Caco-2 (cell line): ENCODE measurements around the gene LY86. TPM values are rescaled to one million over a fixed set of nuclear protein-coding genes. Genes with fewer than 3 reads are reported as not detected.

ENCODE experiments used
- BruUV-seq: library from RNA; stranded (reverse); fragments of 400-500 nt; replicated peaks from 2 replicates; lab custom pipeline; 2021; lab: Mats Ljungman, UMichigan
- CTCF ChIA-PET: fragments of 300-600 bp; sonication (Branson Sonifier 250); formaldehyde crosslinking; loops from one replicate; lab custom pipeline; 2022; ENCODE audit warnings: antibody characterized with exemption; lab: Charles Lee
- POLR2A ChIA-PET: fragments of 300-600 bp; sonication (Branson Sonifier 250); formaldehyde crosslinking; loops from one replicate; lab custom pipeline; 2022; ENCODE audit warnings: antibody characterized with exemption; lab: Charles Lee
- DNase-seq, 2 experiments: peaks; one replicate each; pipeline versions ENCODE4 v3.0.0 to v3.0.0-alpha.2; 2020 to 2022
- H3K27me3 ChIP-seq: replicated peaks from 2 replicates; pipeline ENCODE4 v1.6.0; 2011; ENCODE audit warnings: low read length; ENCODE audit not compliant: control insufficient read depth, insufficient read depth
- H3K36me3 ChIP-seq: 2 replicates; pipeline ENCODE4 v1.5.1; 2011; ENCODE audit warnings: low read length; ENCODE audit not compliant: control insufficient read depth, insufficient read depth
- H3K4me1 ChIP-seq: fragments of 250-450 bp; sonication (Bioruptor Pico); 2 replicates; pipeline ENCODE4 v1.5.1; 2020; ENCODE audit warnings: mild to moderate bottlenecking
- H3K4me3 ChIP-seq: 2 replicates; pipeline ENCODE4 v1.5.1; 2011; ENCODE audit warnings: low read depth, mild to moderate bottlenecking, control low read depth, low read length
- H3K9me3 ChIP-seq: fragments of 250-450 bp; sonication (Bioruptor Pico); 2 replicates; pipeline ENCODE4 v1.5.1; 2020; ENCODE audit warnings: mild to moderate bottlenecking, moderate library complexity
- H3K27ac Mint-ChIP-seq: one replicate; pipeline ENCODE4 v1.8.0; 2022; ENCODE audit warnings: mixed read lengths; ENCODE audit not compliant: unreplicated experiment
- H3K27me3 Mint-ChIP-seq: one replicate; pipeline ENCODE4 v1.8.0; 2022; ENCODE audit warnings: mixed read lengths; ENCODE audit not compliant: insufficient read depth, unreplicated experiment
- H3K36me3 Mint-ChIP-seq: one replicate; pipeline ENCODE4 v1.8.0; 2022; ENCODE audit warnings: mild to moderate bottlenecking, mixed read lengths; ENCODE audit not compliant: insufficient read depth, unreplicated experiment
- H3K4me1 Mint-ChIP-seq: one replicate; pipeline ENCODE4 v1.8.0; 2022; ENCODE audit warnings: low read depth, mixed read lengths; ENCODE audit not compliant: unreplicated experiment
- H3K4me3 Mint-ChIP-seq: one replicate; pipeline ENCODE4 v1.8.0; 2022; ENCODE audit warnings: mild to moderate bottlenecking, moderate library complexity, mixed read lengths; ENCODE audit not compliant: unreplicated experiment
- H3K9me3 Mint-ChIP-seq: one replicate; pipeline ENCODE4 v1.8.0; 2022; ENCODE audit warnings: mixed read lengths; ENCODE audit not compliant: unreplicated experiment
- intact Hi-C: fragments of 100-400 bp; cut with micrococcal nuclease; formaldehyde crosslinking; loops from one replicate; pipeline ENCODE4 v1.10.0; 2022; ENCODE audit not compliant: unreplicated experiment
- total RNA-seq: library from RNA; stranded (reverse); gene quantifications from 2 replicates; pipeline ENCODE4 v1.2.3, GENCODE V29; 2022
- TF ChIP-seq, protein P1 (sequence below), 2 experiments: fragments of 200-600 bp in 1 of 2; IDR thresholded peaks; 1 replicate in 1 of 2; 2 replicates in 1 of 2; pipeline versions ENCODE4 v1.5.1 to v1.8.0; 2011 to 2022; ENCODE audit warnings: antibody characterized with exemption in 1 of 2, control low read depth in 1 of 2, inconsistent platforms in 1 of 2, low read depth in 1 of 2, low read length in 1 of 2, mild to moderate bottlenecking in 1 of 2, moderate library complexity in 1 of 2; ENCODE audit not compliant: insufficient read depth in 1 of 2, severe bottlenecking in 1 of 2, unreplicated experiment in 1 of 2

The LY86 gene
- total RNA-seq, 1 experiment from 2014 or later = not detected

DNA sequence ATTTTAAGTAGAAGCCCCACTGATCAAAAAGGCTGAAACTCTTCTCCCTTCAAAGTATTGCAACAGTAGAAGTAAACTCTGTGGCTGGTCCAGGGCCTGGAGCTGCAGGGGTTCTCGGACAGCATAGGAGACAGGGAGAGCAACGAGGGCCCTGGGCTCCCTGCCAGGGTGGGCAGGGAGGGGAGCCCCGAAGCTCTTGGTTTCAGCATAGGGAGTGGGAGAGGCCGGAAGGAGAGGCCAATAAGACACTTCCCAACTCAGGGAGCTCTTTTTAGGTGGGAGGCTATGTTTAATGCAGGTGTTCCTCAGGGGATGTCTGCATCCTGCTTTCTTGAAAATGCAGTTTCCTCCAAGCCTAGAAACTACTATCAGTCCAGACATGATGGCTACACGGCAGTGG, 91.1 kb downstream of the LY86 start:
- Mint-ChIP-seq H3K27me3 (no peaks in the 10 kb centered on the region), H3K36me3 (no peaks in the 10 kb centered on the region), H3K4me1 (peaks cover 23% of the 10 kb centered on the region), H3K4me3 (no peak overlapping the region), H3K27ac (no peak overlapping the region), H3K9me3 (no peaks in the 10 kb centered on the region)
- no TSS peak for BruUV-seq
- no peak for DNase-seq
- CTCF ChIA-PET = no interaction called here
- TF ChIP-seq, protein P1, sequence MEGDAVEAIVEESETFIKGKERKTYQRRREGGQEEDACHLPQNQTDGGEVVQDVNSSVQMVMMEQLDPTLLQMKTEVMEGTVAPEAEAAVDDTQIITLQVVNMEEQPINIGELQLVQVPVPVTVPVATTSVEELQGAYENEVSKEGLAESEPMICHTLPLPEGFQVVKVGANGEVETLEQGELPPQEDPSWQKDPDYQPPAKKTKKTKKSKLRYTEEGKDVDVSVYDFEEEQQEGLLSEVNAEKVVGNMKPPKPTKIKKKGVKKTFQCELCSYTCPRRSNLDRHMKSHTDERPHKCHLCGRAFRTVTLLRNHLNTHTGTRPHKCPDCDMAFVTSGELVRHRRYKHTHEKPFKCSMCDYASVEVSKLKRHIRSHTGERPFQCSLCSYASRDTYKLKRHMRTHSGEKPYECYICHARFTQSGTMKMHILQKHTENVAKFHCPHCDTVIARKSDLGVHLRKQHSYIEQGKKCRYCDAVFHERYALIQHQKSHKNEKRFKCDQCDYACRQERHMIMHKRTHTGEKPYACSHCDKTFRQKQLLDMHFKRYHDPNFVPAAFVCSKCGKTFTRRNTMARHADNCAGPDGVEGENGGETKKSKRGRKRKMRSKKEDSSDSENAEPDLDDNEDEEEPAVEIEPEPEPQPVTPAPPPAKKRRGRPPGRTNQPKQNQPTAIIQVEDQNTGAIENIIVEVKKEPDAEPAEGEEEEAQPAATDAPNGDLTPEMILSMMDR (IDR thresholded peaks at IDR 0.05; ENCODE audit: insufficient read depth in 1 of 2, low read depth in 1 of 2, low read length in 1 of 2, severe bottlenecking in 1 of 2, unreplicated experiment in 1 of 2) = no peak
- Histone ChIP-seq H3K36me3 (no peaks in the 10 kb centered on the region), H3K9me3 (no peaks in the 10 kb centered on the region), H3K4me1 (peaks cover 20% of the 10 kb centered on the region), H3K4me3 (no peak overlapping the region), H3K27me3 (no peaks in the 10 kb centered on the region)
- intact Hi-C loops = loop anchor here (10.0 kb wide), 1 partner anchor 215 kb away; no protein-coding TSS in a partner anchor
- POLR2A ChIA-PET = no interaction called here

DNA sequence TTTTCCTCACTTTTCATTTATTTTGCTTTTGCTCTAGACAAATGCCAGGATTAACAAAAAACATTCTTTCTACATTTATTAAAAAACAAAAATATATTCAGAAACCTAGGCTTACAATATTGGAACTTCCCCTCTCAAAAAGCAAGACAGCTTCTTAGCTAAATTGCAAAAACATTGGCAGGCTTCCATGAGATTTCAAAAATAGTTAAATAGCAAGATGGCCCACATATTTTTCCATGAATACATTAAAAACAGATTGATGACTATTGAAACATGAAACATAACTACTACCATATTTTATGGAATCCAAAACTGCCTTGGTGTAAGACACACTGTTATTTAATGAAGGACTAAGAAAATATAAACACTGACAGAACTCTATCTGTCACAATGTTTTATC, 92.0 kb downstream of the LY86 start:
- Histone ChIP-seq H3K4me1 (peaks cover 21% of the 10 kb centered on the region), H3K4me3 (no peak overlapping the region), H3K9me3 (no peaks in the 10 kb centered on the region), H3K36me3 (no peaks in the 10 kb centered on the region), H3K27me3 (no peaks in the 10 kb centered on the region)
- no peaks in the 10 kb centered on the region for H3K27me3 Mint-ChIP-seq
- BruUV-seq = no TSS peak
- CTCF ChIA-PET = no interaction called here
- DNase-seq = no peak
- peaks cover 25% of the 10 kb centered on the region for H3K4me1 Mint-ChIP-seq
- H3K9me3 Mint-ChIP-seq = no peaks in the 10 kb centered on the region
- intact Hi-C loops = no loop called here
- POLR2A ChIA-PET = no interaction called here
- no peaks in the 10 kb centered on the region for H3K36me3 Mint-ChIP-seq
- TF ChIP-seq, protein P1 (IDR thresholded peaks at IDR 0.05; ENCODE audit: insufficient read depth in 1 of 2, low read depth in 1 of 2, low read length in 1 of 2, severe bottlenecking in 1 of 2, unreplicated experiment in 1 of 2) = no peak
- no peak overlapping the region for H3K27ac Mint-ChIP-seq
- no peak overlapping the region for H3K4me3 Mint-ChIP-seq

DNA sequence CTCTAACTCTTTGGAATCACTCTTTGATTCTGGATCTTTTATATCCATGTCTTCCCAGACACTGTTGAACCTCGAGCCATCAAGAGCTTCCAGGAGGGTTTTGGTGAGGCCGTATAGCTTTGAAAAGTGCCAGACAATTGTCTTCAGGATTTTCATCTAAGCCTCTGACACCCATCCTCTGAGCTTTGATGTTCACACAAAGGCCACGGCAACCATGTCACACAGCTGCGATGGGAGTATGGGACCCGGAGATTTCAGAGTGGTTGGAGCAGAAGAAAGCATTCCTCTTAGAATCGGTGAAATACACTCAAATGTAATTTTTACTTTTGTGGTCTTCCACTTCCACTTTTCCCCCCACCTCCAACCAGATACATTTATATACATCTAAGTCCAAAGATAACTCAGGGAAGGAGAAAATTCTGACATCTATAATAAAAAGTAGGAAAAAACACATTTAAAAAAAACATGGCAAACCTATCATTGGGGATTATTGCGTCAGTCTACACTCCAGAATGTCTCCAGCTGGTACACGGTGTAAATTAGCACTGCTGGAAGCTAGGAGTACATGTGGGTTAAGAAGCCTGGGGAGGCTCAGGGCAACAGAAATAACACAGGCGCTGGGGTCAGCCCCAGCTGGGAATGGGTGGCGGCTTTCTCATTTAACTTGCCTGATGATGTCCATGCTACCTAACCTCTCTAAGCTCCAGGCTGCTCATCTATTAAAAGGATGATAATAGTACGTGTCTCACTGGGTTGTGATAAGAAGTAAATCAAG, 92.7 kb downstream of the LY86 start:
- TF ChIP-seq, protein P1 (IDR thresholded peaks at IDR 0.05; ENCODE audit: insufficient read depth in 1 of 2, low read depth in 1 of 2, low read length in 1 of 2, severe bottlenecking in 1 of 2, unreplicated experiment in 1 of 2) = no peak
- Mint-ChIP-seq H3K9me3 (no peaks in the 10 kb centered on the region), H3K27me3 (no peaks in the 10 kb centered on the region), H3K27ac (no peak overlapping the region), H3K36me3 (no peaks in the 10 kb centered on the region), H3K4me1 (peaks cover 25% of the 10 kb centered on the region), H3K4me3 (no peak overlapping the region)
- POLR2A ChIA-PET = no interaction called here
- intact Hi-C loops = no loop called here
- CTCF ChIA-PET = no interaction called here
- H3K36me3 ChIP-seq = no peaks in the 10 kb centered on the region
- no peak for DNase-seq
- no peaks in the 10 kb centered on the region for H3K27me3 ChIP-seq
- peaks cover 22% of the 10 kb centered on the region for H3K4me1 ChIP-seq
- no peaks in the 10 kb centered on the region for H3K9me3 ChIP-seq
- no TSS peak for BruUV-seq
- H3K4me3 ChIP-seq = no peak overlapping the region
